B cell (primary cell): ENCODE data around the gene PPP1R9A. TPM values are rescaled to one million over a fixed set of nuclear protein-coding genes. Genes with fewer than 3 reads are reported as not detected.

Source experiments
- ATAC-seq: fragments of 200-7000 bp; cut with Tn5 transposase; one replicate; pipeline ENCODE4 v1.10.0; 2021; ENCODE audit warnings: low read depth, mild to moderate bottlenecking, moderate number of reproducible peaks, moderate library complexity
- CTCF ChIA-PET: fragments of 350-600 bp; sonication (Branson Sonifier 250); formaldehyde crosslinking; loops from one replicate; lab custom pipeline; 2021; ENCODE audit warnings: antibody characterized with exemption, inconsistent platforms; lab: Charles Lee
- POLR2A ChIA-PET: fragments of 350-600 bp; sonication (Branson Sonifier 250); formaldehyde crosslinking; loops from one replicate; lab custom pipeline; 2021; ENCODE audit warnings: antibody characterized with exemption; lab: Charles Lee
- DNase-seq: peaks from one replicate; pipeline ENCODE4 v3.0.0; 2013
- H2AFZ ChIP-seq: 2 replicates; pipeline ENCODE4 v1.6.1; 2012; ENCODE audit warnings: mild to moderate bottlenecking, low read depth, low read length; ENCODE audit not compliant: insufficient read depth, poor library complexity, severe bottlenecking
- H3K27ac ChIP-seq, 2 donors: 1 replicate in 1 of 2; 2 replicates in 1 of 2; pipeline ENCODE4 v1.5.1; 2012 to 2013; ENCODE audit warnings: low read length in 2 of 2, mild to moderate bottlenecking in 2 of 2, moderate library complexity in 1 of 2
- H3K27me3 ChIP-seq, 4 experiments: fragments of 200-600 bp in 1 of 4; sonication (generic) in 1 of 4; replicated peaks in 1 of 4; 1 replicate in 2 of 4; 2 replicates in 2 of 4; pipeline versions ENCODE4 v1.6.1 to v1.7.0; 2013 to 2016; ENCODE audit warnings: low read length in 3 of 4, mild to moderate bottlenecking in 2 of 4, mixed read lengths in 1 of 4, moderate library complexity in 1 of 4; ENCODE audit not compliant: insufficient read depth in 4 of 4, control insufficient read depth in 3 of 4; ENCODE audit errors: control extremely low read depth in 1 of 4
- H3K36me3 ChIP-seq, 2 experiments: replicated peaks in 1 of 2; 1 replicate in 1 of 2; 2 replicates in 1 of 2; pipeline versions ENCODE4 v1.6.1 to v1.7.1; 2013; ENCODE audit warnings: low read length in 1 of 2; ENCODE audit not compliant: insufficient read depth in 2 of 2, control insufficient read depth in 1 of 2; ENCODE audit errors: control extremely low read depth in 1 of 2, extremely low read depth in 1 of 2
- H3K4me1 ChIP-seq, 2 donors: fragments of 200-600 bp in 1 of 2; sonication (generic) in 1 of 2; 1 replicate in 1 of 2; 2 replicates in 1 of 2; pipeline versions ENCODE4 v1.5.1 to v1.6.1; 2013 to 2017; ENCODE audit warnings: low read length in 2 of 2; ENCODE audit not compliant: control insufficient read depth in 2 of 2, insufficient read depth in 2 of 2
- H3K4me2 ChIP-seq: replicated peaks from 2 replicates; pipeline ENCODE3; 2012; ENCODE audit warnings: mild to moderate bottlenecking, low read depth, low read length; ENCODE audit not compliant: poor library complexity, severe bottlenecking
- H3K4me3 ChIP-seq, 5 experiments: fragments of 200-600 bp in 1 of 5; sonication (generic) in 1 of 5; 1 replicate in 3 of 5; 2 replicates in 2 of 5; pipeline versions ENCODE4 v1.5.1 to v1.7.0; 2011 to 2016; ENCODE audit warnings: low read length in 4 of 5, mild to moderate bottlenecking in 4 of 5, low read depth in 2 of 5, control low read depth in 1 of 5, moderate library complexity in 1 of 5; ENCODE audit not compliant: insufficient read depth in 1 of 5; ENCODE audit errors: control extremely low read depth in 1 of 5, extremely low read depth in 1 of 5
- H3K79me2 ChIP-seq: fragments of 200-600 bp; sonication (generic); one replicate; pipeline ENCODE4 v1.6.0; 2016; ENCODE audit warnings: low read length; ENCODE audit not compliant: control insufficient read depth, insufficient read depth
- H3K9ac ChIP-seq: fragments of 200-600 bp; sonication (generic); 2 replicates; pipeline ENCODE4 v1.6.1; 2017; ENCODE audit warnings: mild to moderate bottlenecking, low read length, moderate library complexity
- H3K9me3 ChIP-seq, 3 donors: one replicate each; pipeline versions ENCODE4 v1.6.1 to v1.7.1; 2013; ENCODE audit warnings: low read length in 2 of 3; ENCODE audit not compliant: control insufficient read depth in 2 of 3, insufficient read depth in 1 of 3; ENCODE audit errors: control extremely low read depth in 1 of 3
- H4K20me1 ChIP-seq: 2 replicates; pipeline ENCODE4 v1.6.0; 2012; ENCODE audit warnings: mild to moderate bottlenecking, low read length; ENCODE audit not compliant: insufficient read depth, control insufficient read depth, poor library complexity, severe bottlenecking
- H3K27ac Mint-ChIP-seq: one replicate; pipeline ENCODE4 v1.8.0; 2021; ENCODE audit warnings: mixed read lengths
- H3K27me3 Mint-ChIP-seq: one replicate; pipeline ENCODE4 v1.8.0; 2021; ENCODE audit warnings: mixed read lengths
- H3K4me1 Mint-ChIP-seq: one replicate; pipeline ENCODE4 v1.8.0; 2021; ENCODE audit warnings: mixed read lengths
- H3K4me3 Mint-ChIP-seq: one replicate; pipeline ENCODE4 v1.8.0; 2021; ENCODE audit warnings: mixed read lengths
- H3K9me3 Mint-ChIP-seq: one replicate; pipeline ENCODE4 v1.8.0; 2022; ENCODE audit warnings: mixed read lengths; ENCODE audit not compliant: insufficient read depth
- CTCF ChIP-seq: fragments of 200-600 bp; IDR thresholded peaks from one replicate; pipeline ENCODE4 v1.8.0; 2022; ENCODE audit warnings: antibody characterized with exemption, mild to moderate bottlenecking
- EZH2 ChIP-seq: IDR thresholded peaks from 2 replicates; pipeline ENCODE4 v1.6.1; 2012; ENCODE audit warnings: borderline replicate concordance, low read depth, mild to moderate bottlenecking, moderate library complexity, low read length; ENCODE audit not compliant: insufficient read depth, poor library complexity, severe bottlenecking
- WGBS: methylation state at CpG from one replicate; pipeline ENCODE4 v1.1.5; 2013; ENCODE audit warnings: missing lambda C conversion rate; ENCODE audit not compliant: insufficient coverage; 5-methylcytosine and 5-hydroxymethylcytosine counted together
- intact Hi-C: fragments of 100-400 bp; cut with micrococcal nuclease; formaldehyde crosslinking; loops from one replicate; pipeline ENCODE4 v1.10.0; 2022
- polyA plus RNA-seq: library from polyadenylated mRNA; depleted of rRNA; stranded (reverse); fragments of >200 nt; gene quantifications from 2 replicates; pipeline ENCODE4 v1.2.3, GENCODE V29; 2012
- total RNA-seq, 2 donors: library from RNA; stranded (reverse); fragments of 120-200 nt in 1 of 2; gene quantifications; 1 replicate in 1 of 2; 2 replicates in 1 of 2; pipeline versions ENCODE4 v1.2.3 to v1.2.4, GENCODE V29; 2013 to 2022

PPP1R9A gene
- total and polyA plus RNA-seq, 2 donors (not counting 1 experiment from before 2014, with no cell fraction given): 1.1 to 4.8 TPM

GRCh38 chr7:95297041-95297440 lies 389.6 kb downstream of the PPP1R9A start:
- H3K79me2 ChIP-seq: no peaks in the 10 kb centered on the region
- H3K27ac Mint-ChIP-seq: no peak overlapping the region
- ATAC-seq: no peak
- H3K4me1 ChIP-seq: no peaks in the 10 kb centered on the region
- H3K9ac ChIP-seq: no peak overlapping the region
- peaks cover 26% of the 10 kb centered on the region for H3K27me3 Mint-ChIP-seq
- no peak overlapping the region for H3K4me3 Mint-ChIP-seq
- H3K4me1 Mint-ChIP-seq: no peaks in the 10 kb centered on the region
- no peak overlapping the region for H3K4me3 ChIP-seq
- 71% methylated on average over 1 of the region's 1 CpG for WGBS
- H3K27me3 ChIP-seq: peaks cover 0 to 4% (median 0%) of the 10 kb centered on the region in 4 experiments
- no peak for DNase-seq
- ChIA-PET CTCF (no interaction called here), POLR2A (no interaction called here)
- no peak overlapping the region for H3K4me2 ChIP-seq
- H3K9me3 ChIP-seq: no peaks in the 10 kb centered on the region
- intact Hi-C loops: no loop called here
- TF ChIP-seq CTCF (no peak), EZH2 (no peak)
- no peaks in the 10 kb centered on the region for H4K20me1 ChIP-seq
- H3K36me3 ChIP-seq: no peaks in the 10 kb centered on the region
- H2AFZ ChIP-seq: no peak overlapping the region
- no peak overlapping the region for H3K27ac ChIP-seq
- no peaks in the 10 kb centered on the region for H3K9me3 Mint-ChIP-seq

GRCh38 chr7:95298091-95298490 lies 390.7 kb downstream of the PPP1R9A start:
- Histone ChIP-seq H3K27me3 (peaks cover 0 to 4% (median 0%) of the 10 kb centered on the region in 4 experiments), H3K4me3 (no peak overlapping the region), H3K9me3 (no peaks in the 10 kb centered on the region), H3K36me3 (no peaks in the 10 kb centered on the region), H3K79me2 (no peaks in the 10 kb centered on the region), H3K4me1 (no peaks in the 10 kb centered on the region), H2AFZ (no peak overlapping the region), H3K27ac (no peak overlapping the region), H3K4me2 (no peak overlapping the region), H4K20me1 (no peaks in the 10 kb centered on the region), H3K9ac (no peak overlapping the region)
- Mint-ChIP-seq H3K27me3 (peaks cover 26% of the 10 kb centered on the region), H3K4me3 (no peak overlapping the region), H3K9me3 (no peaks in the 10 kb centered on the region), H3K27ac (no peak overlapping the region), H3K4me1 (no peaks in the 10 kb centered on the region)
- TF ChIP-seq EZH2: no peak
- no peak for TF ChIP-seq CTCF
- intact Hi-C loops: no loop called here
- ATAC-seq (no peak), DNase-seq (no peak)
- whole genome bisulfite sequencing: 91% methylated on average over 3 of the region's 3 CpGs
- POLR2A ChIA-PET: no interaction called here
- CTCF ChIA-PET: no interaction called here
